VCaP (cell line): ENCODE measurements around the gene ATP13A3.

Source experiments
- H3K27ac ChIP-seq: fragments of 450-650 bp; 2 replicates; pipeline ENCODE4 v1.5.1; 2017
- CTCF ChIP-seq: fragments of 450-650 bp; conservative IDR thresholded peaks from 2 replicates; pipeline ENCODE4 v1.5.1; 2017; ENCODE audit warnings: mild to moderate bottlenecking, moderate library complexity

The ATP13A3 gene

GRCh38 chr3:194446172-194446571, 40.6 kb downstream of the ATP13A3 start:
- no peak for TF ChIP-seq CTCF
- peak overlapping the region; percentile 48 for H3K27ac ChIP-seq

GRCh38 chr3:194443901-194444300, 42.9 kb downstream of the ATP13A3 start:
- no peak for TF ChIP-seq CTCF
- H3K27ac ChIP-seq = no peak overlapping the region

GRCh38 chr3:194440756-194441155, 46.0 kb downstream of the ATP13A3 start:
- no peak for TF ChIP-seq CTCF
- peak overlapping the region; percentile 58 for H3K27ac ChIP-seq

- H3K27ac ChIP-seq = peak overlapping the region; percentile 58
- TF ChIP-seq CTCF = no peak
Measured at GRCh38 chr3:194439881-194440550, 46.8 kb downstream of the ATP13A3 start.

- H3K27ac ChIP-seq = no peak overlapping the region
- TF ChIP-seq CTCF = no peak
Measured at GRCh38 chr3:194434503-194434902, 52.3 kb downstream of the ATP13A3 start.

GRCh38 chr3:194431554-194431953, 55.2 kb downstream of the ATP13A3 start:
- no peak overlapping the region for H3K27ac ChIP-seq
- TF ChIP-seq CTCF = no peak

GRCh38 chr3:194425399-194425798, 61.4 kb downstream of the ATP13A3 start:
- H3K27ac ChIP-seq = no peak overlapping the region
- no peak for TF ChIP-seq CTCF
